ENCODE data around the gene RIOX2. TPM values are rescaled to one million over a fixed set of nuclear protein-coding genes. Genes with fewer than 3 reads are reported as not detected.

Gene RIOX2
- total RNA-seq, 2 experiments from 2014 or later = 52.2 to 56.9 TPM

DNA sequence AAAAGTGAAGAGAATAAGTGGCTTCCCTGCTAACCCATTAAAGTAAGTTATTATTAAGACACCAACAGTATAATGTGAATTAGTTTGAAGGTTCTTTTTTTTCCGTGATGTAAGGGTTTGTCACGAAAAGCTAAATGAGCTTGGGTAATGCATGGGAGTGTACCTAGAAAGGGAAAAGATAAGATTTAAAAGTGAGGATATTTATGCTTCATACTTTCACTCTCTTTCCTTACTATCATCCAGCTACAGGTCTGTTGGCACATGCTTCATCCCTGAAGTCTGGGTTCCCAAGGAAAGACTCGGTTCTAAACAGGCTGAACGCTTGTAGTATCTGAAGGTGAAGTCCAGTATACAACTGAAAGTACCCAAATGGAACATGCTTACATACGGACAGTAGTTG, 26.9 kb upstream of the RIOX2 start:
- Mint-ChIP-seq H3K36me3 (no peaks in the 10 kb centered on the region), H3K9me3 (no peaks in the 10 kb centered on the region), H3K27ac (no peak overlapping the region), H3K4me1 (peaks cover 7% of the 10 kb centered on the region), H3K4me3 (no peak overlapping the region), H3K27me3 (peaks cover 7% of the 10 kb centered on the region)
- DNase-seq = no peak

DNA sequence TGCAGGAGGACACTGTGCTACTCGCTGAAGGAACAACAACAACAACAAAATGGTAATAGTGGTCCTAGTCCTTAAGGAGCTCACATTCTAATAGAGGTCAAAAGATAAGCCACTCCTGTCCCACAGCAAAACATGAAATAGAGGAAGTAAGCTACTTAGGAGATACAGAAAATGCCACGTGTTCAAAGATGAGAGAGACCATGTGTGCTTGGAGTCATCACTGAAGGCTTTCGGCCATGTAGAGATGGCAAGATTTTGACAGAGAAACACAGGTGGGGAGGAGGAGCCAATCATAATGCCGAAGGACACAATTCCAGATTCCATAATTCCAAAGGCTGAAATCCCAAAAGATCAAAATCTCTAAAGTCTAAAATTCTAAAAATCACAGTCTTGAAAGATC, 24.8 kb upstream of the RIOX2 start:
- no peak overlapping the region for H3K4me3 Mint-ChIP-seq
- no peak for DNase-seq
- no peaks in the 10 kb centered on the region for H3K9me3 Mint-ChIP-seq
- H3K36me3 Mint-ChIP-seq = no peaks in the 10 kb centered on the region
- no peak overlapping the region for H3K27ac Mint-ChIP-seq
- H3K27me3 Mint-ChIP-seq = peaks cover 13% of the 10 kb centered on the region
- H3K4me1 Mint-ChIP-seq = peaks cover 2% of the 10 kb centered on the region

DNA sequence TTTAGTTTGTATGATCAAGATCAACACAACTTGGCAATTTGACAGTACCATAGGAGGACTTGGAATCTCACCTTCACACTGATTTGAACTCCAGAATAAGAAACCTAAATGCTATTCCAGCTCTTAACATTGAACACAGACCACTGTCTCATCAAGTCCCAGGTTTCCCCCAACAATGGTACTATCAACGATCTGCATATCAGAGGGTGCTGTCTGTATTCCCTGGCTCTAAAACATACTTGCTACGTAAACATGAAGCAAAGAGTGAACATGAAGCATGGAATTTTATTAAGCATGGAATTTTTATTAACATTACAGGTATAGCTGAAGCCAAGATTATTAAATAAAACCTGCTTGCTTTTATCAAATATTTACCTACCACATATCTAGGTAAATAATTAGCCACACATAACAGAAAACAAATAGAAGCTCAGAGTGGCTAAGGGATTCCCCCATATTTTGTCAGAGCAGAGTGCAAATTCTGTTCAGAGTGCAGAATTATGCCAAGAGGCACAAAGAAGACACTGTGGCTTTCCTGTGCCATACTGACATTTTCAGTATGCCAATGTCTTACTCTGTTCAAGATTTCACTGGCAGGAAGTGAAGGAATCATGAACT, 22.2 kb upstream of the RIOX2 start:
- Mint-ChIP-seq H3K9me3 (no peaks in the 10 kb centered on the region), H3K36me3 (no peaks in the 10 kb centered on the region), H3K4me1 (peaks cover 20% of the 10 kb centered on the region), H3K27ac (no peak overlapping the region), H3K4me3 (no peak overlapping the region), H3K27me3 (peaks cover 10% of the 10 kb centered on the region)
- DNase-seq = no peak

DNA sequence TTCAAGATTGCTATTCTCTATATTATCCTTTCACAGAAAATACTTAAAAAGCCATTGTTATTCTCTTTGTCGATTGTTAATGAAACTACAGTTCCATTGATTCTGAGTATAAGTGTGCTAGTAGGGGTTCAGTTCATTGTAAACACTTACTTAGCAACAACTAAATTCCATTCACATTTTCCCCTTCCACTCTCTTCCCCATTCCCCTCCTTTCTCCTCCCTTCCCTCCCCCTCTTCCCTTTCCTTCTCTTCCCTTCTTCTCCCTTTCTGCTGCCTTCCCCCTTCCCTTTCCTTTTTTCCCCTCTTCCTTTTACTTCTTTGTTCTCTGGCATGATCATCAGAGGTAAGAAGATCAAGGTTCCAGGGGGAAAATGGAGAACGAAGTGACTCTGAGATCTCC, 21.3 kb upstream of the RIOX2 start:
- no peak overlapping the region for H3K27ac Mint-ChIP-seq
- DNase-seq = no peak
- H3K4me3 Mint-ChIP-seq = no peak overlapping the region
- H3K27me3 Mint-ChIP-seq = peaks cover 10% of the 10 kb centered on the region
- no peaks in the 10 kb centered on the region for H3K36me3 Mint-ChIP-seq
- H3K4me1 Mint-ChIP-seq = peaks cover 20% of the 10 kb centered on the region
- no peaks in the 10 kb centered on the region for H3K9me3 Mint-ChIP-seq

DNA sequence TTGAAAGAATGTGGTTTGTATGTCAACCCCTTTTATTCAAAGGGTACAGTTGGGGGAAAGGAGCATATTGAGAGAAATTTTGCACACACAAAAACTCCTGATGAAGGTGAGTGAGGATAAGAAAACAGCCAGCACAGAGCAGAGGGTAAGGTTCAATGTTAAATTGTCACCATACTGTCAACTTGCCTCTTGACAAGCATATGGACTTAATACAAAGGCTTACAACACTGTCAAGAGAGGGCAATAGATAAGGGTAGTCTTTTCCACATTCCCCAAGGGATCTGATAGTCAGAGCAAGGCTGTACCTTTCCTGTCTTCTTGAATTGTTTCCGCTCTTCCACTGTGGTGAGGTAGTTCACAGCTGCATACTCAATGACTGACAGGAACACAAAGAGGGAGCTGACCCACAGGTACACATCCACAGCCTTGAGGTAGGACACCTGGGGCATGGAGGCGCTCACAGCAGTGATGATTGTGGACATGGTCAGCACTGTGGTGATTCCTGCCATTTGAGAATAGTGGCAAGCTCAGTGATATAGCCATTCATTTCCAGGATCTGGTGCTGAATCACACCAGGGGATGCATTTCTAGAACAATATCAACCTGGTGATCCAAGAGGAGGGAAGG, 20.4 kb upstream of the RIOX2 start:
- H3K27ac Mint-ChIP-seq = no peak overlapping the region
- peaks cover 10% of the 10 kb centered on the region for H3K27me3 Mint-ChIP-seq
- H3K4me3 Mint-ChIP-seq = no peak overlapping the region
- peaks cover 20% of the 10 kb centered on the region for H3K4me1 Mint-ChIP-seq
- no peak for DNase-seq
- H3K36me3 Mint-ChIP-seq = no peaks in the 10 kb centered on the region
- no peaks in the 10 kb centered on the region for H3K9me3 Mint-ChIP-seq

DNA sequence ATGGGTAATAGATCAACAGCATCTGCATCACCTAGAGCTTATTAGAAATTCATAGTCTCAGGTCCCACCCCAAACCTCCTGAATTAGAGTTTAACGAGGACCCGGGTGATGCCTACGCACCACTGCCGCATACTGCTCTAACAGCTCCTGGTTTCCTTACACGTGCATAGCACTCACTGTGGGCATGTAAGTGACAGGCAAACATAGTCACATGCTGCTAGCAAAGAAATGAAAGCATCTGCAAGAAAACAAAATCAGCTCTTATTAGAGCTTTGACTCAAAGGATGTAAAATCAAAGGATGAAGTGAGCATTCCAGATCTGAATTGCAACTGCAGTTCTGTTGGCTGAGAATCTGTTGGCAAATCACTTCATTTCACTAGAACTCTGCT, 19.1 kb upstream of the RIOX2 start:
- no peak for DNase-seq
- Mint-ChIP-seq H3K4me1 (peaks cover 20% of the 10 kb centered on the region), H3K9me3 (no peaks in the 10 kb centered on the region), H3K27ac (peak overlapping the region; percentile 74), H3K4me3 (peak overlapping the region; percentile 26), H3K27me3 (peaks cover 10% of the 10 kb centered on the region), H3K36me3 (no peaks in the 10 kb centered on the region)

DNA sequence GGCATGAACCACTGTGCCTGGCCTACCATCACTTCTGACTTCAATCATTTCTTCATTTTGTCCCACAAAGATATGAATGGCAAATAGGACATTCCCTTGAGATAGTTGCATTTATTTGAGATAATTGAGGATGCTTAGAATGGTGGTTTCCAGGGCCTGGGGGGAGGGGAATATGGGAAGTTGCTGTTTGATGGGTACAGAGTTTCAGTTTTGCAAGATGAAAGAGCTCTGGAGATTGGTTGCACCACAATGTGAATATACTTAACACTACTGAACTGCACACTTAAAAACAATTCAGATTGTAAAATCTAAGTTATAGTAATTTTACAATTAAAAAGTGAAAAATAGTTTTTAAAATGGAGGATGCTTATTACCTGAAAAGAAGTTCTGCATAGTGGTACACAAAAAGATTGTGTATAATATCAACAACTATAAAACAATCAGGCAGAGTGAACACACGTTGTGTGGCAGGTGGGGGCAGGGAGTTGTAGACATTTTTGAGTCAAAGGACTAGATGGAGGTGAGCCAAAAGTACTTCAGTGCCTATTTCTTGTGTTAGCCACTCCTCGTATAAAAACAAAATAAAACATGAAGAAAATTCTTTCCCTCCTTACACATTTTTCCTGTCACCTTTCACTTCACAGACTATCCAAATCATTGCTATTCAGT, 18.5 kb upstream of the RIOX2 start:
- Mint-ChIP-seq H3K4me3 (peak overlapping the region; percentile 26), H3K27ac (peak overlapping the region; percentile 74), H3K27me3 (peaks cover 13% of the 10 kb centered on the region), H3K9me3 (no peaks in the 10 kb centered on the region), H3K36me3 (no peaks in the 10 kb centered on the region), H3K4me1 (peaks cover 19% of the 10 kb centered on the region)
- no peak for DNase-seq

DNA sequence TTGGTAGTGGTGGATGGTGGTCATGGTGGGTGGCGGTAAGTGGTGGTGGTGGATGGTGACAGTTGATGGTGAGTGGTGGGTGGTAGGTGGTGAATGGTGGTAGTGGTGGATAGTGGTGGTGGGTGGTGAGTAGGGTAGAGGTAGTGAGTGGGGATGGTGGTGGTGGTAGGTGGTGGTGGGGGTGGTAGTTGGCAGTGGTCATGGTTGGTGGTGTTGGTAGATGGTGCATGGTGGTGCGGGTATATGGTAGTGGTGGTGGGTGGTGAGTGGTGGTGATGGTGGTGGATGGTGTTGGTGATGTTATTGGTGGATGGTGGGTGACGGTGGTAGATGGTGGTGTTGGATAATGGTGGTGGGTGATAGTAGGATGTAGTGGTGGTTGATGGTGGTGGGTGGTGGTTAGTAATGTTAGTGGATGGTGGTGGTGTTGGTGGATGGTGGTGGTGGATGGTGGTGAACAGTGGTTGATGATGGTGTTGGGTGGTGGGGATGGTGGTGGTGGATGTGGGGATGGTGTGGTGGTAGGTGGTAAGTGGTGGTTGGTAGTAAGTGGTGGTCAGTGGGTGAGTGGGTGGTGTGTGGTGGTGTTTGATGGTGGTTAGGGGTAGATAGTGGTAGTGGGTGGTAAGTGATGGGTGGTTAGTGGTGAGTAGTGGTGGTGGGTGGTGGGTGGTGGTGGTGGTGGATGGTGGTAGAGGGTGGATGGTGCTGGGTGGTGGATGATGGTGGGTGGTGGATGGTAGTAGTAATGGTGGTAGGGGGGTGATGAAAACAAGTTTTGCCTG, 16.7 kb upstream of the RIOX2 start:
- no peak for DNase-seq
- peaks cover 22% of the 10 kb centered on the region for H3K4me1 Mint-ChIP-seq
- no peaks in the 10 kb centered on the region for H3K36me3 Mint-ChIP-seq
- H3K4me3 Mint-ChIP-seq = no peak overlapping the region
- H3K9me3 Mint-ChIP-seq = no peaks in the 10 kb centered on the region
- H3K27ac Mint-ChIP-seq = peak overlapping the region; percentile 20
- peaks cover 9% of the 10 kb centered on the region for H3K27me3 Mint-ChIP-seq

DNA sequence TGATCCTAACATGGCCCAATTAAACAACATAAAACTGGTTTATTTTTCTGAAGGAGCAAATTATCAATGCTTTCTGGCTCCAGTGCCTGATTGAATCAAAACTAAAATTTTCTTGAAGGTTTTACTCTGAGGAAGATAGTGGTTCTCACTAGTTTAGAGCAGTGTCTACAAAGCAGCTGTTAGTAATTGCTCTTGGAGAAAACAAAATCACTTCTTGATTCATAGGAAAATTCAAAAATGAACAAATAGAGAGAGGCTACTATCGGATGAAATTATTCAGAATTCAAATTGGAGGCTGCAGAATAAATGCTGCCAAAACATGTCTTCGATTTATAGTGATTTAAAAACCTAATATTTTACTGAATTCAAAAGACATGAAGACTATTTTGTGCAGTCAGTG, 15.1 kb upstream of the RIOX2 start:
- peaks cover 34% of the 10 kb centered on the region for H3K4me1 Mint-ChIP-seq
- H3K4me3 Mint-ChIP-seq = no peak overlapping the region
- H3K27ac Mint-ChIP-seq = no peak overlapping the region
- DNase-seq = no peak
- no peaks in the 10 kb centered on the region for H3K36me3 Mint-ChIP-seq
- no peaks in the 10 kb centered on the region for H3K9me3 Mint-ChIP-seq
- peaks cover 4% of the 10 kb centered on the region for H3K27me3 Mint-ChIP-seq

DNA sequence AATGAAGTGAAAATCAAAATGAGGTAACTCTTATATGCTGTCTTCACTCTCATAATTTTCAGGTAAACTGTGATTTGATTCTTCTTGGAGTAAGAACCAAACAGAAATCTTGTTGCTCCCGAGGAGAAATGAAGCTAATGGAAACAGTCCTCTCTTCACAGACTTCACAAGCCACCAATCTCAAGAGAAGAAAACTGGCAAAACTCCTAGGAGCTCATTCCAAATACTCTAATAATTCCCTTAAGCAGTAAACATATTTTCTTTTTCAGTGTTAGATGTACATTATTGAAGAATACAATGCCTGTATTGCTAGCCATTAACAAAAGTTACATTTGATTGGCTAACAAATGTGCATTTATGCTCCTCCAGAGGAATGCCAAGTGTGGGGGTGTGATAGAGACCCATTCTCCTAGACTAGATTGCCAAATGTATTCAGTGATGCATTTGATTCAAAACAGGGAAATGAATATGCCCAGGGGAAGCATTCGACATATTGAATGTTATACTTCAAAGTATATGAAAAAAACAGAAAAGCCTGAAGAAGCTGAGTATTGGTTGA, 11.8 kb upstream of the RIOX2 start:
- peaks cover 29% of the 10 kb centered on the region for H3K4me1 Mint-ChIP-seq
- H3K9me3 Mint-ChIP-seq = no peaks in the 10 kb centered on the region
- H3K36me3 Mint-ChIP-seq = no peaks in the 10 kb centered on the region
- H3K27ac Mint-ChIP-seq = no peak overlapping the region
- no peak for DNase-seq
- peaks cover 4% of the 10 kb centered on the region for H3K27me3 Mint-ChIP-seq
- H3K4me3 Mint-ChIP-seq = no peak overlapping the region

DNA sequence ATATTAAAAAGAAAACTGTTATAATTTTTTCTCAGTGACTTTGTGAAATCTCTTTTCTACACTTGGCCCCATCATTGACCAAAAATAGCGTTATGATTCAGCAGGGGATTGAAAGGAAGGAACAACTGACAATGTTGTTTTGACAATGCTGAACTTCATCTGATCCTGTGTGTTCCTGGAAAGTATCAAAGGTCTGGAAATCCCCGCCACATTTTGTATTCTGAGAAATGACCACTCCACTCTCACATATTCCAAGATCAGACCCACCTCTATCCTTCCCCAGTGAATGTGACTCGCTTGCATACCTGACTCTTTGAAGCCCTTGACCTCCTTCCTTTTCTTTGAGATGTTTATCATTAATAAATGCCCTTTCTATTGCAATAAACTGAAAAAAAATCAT, 9.7 kb upstream of the RIOX2 start:
- peaks cover 4% of the 10 kb centered on the region for H3K27me3 Mint-ChIP-seq
- no peak overlapping the region for H3K4me3 Mint-ChIP-seq
- no peaks in the 10 kb centered on the region for H3K36me3 Mint-ChIP-seq
- no peaks in the 10 kb centered on the region for H3K9me3 Mint-ChIP-seq
- peak overlapping the region; percentile 58 for H3K27ac Mint-ChIP-seq
- peak; percentile 44 for DNase-seq
- H3K4me1 Mint-ChIP-seq = peaks cover 29% of the 10 kb centered on the region

DNA sequence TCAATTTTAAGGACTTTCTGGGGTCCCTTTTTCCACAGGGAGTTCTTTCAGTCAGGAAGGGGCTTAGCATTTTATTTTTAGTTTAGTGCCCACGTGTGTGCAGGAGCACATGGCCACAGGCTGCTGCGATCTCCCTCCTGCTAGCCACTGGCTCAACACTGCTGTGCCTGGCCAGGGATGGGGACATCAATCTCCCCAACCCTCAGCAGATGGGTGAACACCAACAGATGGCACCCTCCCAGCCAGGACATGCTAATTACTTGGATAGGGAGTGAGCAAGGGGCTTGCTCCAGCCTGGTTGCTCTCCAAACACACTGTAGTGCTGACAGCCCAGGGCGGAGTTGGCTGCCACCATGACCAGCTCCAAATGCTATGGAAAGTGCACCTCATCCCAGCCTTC, 7.4 kb upstream of the RIOX2 start:
- Mint-ChIP-seq H3K27ac (no peak overlapping the region), H3K4me1 (peaks cover 33% of the 10 kb centered on the region), H3K9me3 (no peaks in the 10 kb centered on the region), H3K27me3 (no peaks in the 10 kb centered on the region), H3K36me3 (no peaks in the 10 kb centered on the region), H3K4me3 (no peak overlapping the region)
- no peak for DNase-seq

DNA sequence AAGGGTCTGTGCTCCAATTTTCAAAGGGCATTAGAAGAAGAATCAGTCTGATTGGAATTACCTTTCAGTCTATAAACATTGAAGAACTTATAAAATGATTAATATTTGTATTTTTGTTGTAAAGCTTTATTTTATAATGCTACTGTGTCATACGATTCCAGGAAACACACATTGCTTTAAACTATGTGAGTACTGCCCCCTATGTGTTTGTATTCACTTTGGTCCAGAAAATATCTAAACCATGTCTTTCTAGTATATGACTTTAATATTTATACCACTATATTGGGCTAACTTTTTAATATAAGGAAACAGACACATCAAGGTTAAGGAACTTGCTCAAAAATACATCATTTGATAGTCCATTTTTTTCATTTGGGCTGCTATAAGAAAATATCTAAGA, 3.2 kb upstream of the RIOX2 start:
- Mint-ChIP-seq H3K9me3 (peaks cover 1% of the 10 kb centered on the region), H3K27ac (no peak overlapping the region), H3K4me3 (no peak overlapping the region), H3K36me3 (peaks cover 7% of the 10 kb centered on the region), H3K27me3 (no peaks in the 10 kb centered on the region), H3K4me1 (peaks cover 21% of the 10 kb centered on the region)
- no peak for DNase-seq

DNA sequence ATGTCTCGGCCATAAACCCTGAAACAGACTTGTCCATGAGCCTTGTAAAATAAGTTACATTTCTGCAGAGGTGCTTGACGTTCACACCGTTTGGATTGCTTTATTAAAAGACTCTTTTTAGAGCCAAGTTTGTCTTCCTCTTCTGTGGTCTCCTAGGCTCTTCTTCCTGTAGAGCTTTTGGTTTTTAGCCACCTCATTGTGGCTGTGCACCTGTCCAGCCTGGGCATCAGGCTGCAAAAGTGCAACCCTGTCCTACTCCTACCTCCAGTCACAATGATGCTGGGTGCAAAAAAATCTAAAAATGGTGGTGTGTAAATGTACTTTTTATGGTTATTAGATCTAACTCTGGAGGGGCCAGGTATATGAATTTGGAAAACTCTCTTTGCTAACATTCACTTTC, 2.8 kb upstream of the RIOX2 start:
- Mint-ChIP-seq H3K27me3 (no peaks in the 10 kb centered on the region), H3K4me3 (no peak overlapping the region), H3K4me1 (peaks cover 26% of the 10 kb centered on the region), H3K27ac (no peak overlapping the region), H3K36me3 (peaks cover 7% of the 10 kb centered on the region), H3K9me3 (peaks cover 1% of the 10 kb centered on the region)
- no peak for DNase-seq

DNA sequence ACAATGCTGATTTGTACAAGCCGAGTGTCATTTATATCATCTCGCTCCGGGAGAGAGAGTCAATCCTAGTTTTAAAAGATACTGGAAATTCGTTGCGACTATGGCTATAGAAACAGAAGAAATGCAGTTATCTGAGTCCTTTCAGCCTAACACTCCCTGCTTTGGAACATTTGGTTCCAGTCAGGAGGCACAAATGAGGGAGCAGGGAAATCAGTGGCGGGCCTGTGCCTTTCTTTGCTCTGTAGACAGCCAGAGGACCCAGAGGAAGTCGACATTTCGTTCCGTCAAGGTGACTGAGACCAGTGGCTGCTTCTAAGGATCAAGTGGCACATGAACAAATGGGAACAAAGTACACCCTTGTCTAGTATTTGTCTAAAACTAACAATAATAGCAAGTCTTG, 745 bp upstream of the RIOX2 start:
- H3K4me1 Mint-ChIP-seq = peaks cover 43% of the 10 kb centered on the region
- H3K9me3 Mint-ChIP-seq = peaks cover 1% of the 10 kb centered on the region
- DNase-seq = no peak
- H3K36me3 Mint-ChIP-seq = peaks cover 11% of the 10 kb centered on the region
- H3K27me3 Mint-ChIP-seq = no peaks in the 10 kb centered on the region
- H3K4me3 Mint-ChIP-seq = peak overlapping the region; percentile 73
- peak overlapping the region; percentile 76 for H3K27ac Mint-ChIP-seq

Measured in activated naive CD8-positive, alpha-beta T cell treated with anti-CD3 and anti-CD28 coated beads for 36 hours (primary cell).